ENCODE measurements around the gene YPEL3.

DNA sequence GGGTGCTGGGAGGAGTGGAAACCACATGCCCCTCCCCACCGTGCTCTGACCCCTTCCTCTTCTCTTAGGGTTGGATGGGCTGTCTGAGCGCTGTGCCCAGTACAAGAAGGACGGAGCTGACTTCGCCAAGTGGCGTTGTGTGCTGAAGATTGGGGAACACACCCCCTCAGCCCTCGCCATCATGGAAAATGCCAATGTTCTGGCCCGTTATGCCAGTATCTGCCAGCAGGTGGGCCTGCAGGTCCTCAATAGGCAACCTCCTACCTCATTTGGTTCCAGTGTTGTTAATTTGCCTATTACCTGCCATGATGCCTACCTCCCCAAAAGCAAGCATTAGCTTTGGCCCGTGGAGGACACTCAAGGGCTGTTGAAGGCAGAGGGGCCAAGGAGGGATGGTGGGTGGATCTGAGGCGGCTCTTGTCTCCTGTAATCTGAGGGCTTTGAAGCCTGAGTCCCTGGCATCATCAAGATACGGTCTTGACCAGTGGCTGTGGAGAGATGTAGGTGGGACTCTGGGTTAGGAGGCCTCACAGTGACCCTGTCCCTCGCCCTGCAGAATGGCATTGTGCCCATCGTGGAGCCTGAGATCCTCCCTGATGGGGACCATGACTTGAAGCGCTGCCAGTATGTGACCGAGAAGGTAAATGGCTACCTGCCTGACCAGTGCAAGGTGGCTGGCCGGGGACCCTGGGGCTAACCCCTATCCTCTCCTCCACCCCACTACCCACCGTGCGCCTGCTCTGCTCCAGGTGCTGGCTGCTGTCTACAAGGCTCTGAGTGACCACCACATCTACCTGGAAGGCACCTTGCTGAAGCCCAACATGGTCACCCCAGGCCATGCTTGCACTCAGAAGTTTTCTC lies 27.0 kb downstream of the YPEL3 start:
- TF ChIP-seq, protein P1, sequence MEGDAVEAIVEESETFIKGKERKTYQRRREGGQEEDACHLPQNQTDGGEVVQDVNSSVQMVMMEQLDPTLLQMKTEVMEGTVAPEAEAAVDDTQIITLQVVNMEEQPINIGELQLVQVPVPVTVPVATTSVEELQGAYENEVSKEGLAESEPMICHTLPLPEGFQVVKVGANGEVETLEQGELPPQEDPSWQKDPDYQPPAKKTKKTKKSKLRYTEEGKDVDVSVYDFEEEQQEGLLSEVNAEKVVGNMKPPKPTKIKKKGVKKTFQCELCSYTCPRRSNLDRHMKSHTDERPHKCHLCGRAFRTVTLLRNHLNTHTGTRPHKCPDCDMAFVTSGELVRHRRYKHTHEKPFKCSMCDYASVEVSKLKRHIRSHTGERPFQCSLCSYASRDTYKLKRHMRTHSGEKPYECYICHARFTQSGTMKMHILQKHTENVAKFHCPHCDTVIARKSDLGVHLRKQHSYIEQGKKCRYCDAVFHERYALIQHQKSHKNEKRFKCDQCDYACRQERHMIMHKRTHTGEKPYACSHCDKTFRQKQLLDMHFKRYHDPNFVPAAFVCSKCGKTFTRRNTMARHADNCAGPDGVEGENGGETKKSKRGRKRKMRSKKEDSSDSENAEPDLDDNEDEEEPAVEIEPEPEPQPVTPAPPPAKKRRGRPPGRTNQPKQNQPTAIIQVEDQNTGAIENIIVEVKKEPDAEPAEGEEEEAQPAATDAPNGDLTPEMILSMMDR (IDR thresholded peaks at IDR 0.05), result peak in 4 of 7 experiments; percentile 35 to 41 (median 39)
- TF ChIP-seq POLR2A (IDR thresholded peaks at IDR 0.05), result no peak

Data from body of pancreas (tissue), 4 donors.